NCI-H2171 treated with DMSO at 0.1 percent for 48 hours (cell line): ENCODE data around the gene DDR1.
"Not testable (repeated sequence)": the region's sequence is repeated elsewhere in the genome, so short reads cannot be mapped to it uniquely, and the experiment has no call there.

Experiments
- DNase-seq: peaks from one replicate; lab custom pipeline; 2025; lab: John Stamatoyannopoulos, UW

Gene DDR1

GRCh38 chr6:30917487-30917886, 33.2 kb downstream of the DDR1 start:
- DNase-seq = no peak

DNA sequence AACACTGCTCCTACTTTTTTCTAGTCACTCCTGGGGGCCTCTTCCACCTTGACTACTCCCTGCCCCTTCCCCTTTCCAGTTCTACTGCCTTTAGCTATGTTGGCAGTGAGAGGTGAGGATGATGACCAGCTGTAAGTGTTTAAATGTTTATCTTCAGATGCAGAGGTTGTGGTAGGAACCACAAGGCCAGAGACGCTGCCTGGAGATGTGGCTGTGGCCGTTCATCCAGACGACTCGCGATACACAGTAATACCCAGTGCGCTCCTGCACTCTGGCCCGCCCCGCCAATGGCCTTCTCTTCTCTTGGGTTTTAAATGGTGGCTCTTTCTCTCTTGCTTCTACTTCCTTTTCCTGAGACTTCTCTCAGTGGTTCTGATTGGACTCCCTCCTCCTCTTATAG, 34.4 kb downstream of the DDR1 start:
- no peak for DNase-seq

- DNase-seq = no peak
Observed at GRCh38 chr6:30922447-30922852, 38.1 kb downstream of the DDR1 start.

GRCh38 chr6:30924040-30924627, 39.8 kb downstream of the DDR1 start:
- DNase-seq = not testable (repeated sequence)

- DNase-seq = no peak
Observed at GRCh38 chr6:30926644-30927043, 42.3 kb downstream of the DDR1 start.

DNA sequence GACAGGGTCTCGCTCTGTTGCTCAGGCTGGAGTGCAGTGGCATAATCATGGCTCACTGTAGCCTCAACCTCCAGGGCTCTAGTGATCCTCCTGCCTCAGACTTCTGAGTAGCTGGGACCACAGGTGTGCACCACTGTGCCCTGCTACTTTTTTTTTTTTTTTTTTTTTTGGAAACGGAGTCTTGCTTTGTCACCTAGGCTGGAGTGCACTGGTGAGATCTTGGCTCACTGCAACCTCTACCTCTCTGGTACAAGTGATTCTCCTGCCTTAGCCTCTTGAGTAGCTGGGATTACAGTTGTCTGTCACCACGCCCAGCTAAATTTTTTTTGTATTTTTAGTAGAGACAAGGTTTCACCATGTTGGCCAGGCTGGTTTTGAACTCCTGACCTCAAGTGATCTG, 42.8 kb downstream of the DDR1 start:
- DNase-seq = not testable (repeated sequence)

DNA sequence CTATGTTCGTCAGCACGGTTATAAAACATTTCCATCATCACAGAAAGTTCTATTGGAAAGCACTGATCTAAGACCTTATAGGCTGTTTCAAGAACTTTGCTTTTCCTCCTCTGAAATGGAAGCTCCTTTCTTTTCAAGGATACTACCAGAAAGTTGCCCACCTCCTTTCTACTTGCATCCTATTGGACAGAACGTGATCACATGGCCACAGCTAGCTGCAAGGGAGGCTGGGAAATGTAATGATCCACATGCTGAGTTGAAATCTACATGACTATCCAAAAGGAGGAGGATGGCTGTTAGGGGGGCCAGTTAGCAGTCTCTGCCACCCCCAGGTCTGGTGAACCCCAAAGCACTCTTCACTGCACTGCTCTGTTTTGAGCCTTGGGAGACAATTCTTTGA, 44.4 kb downstream of the DDR1 start:
- no peak for DNase-seq

GRCh38 chr6:30930506-30930905, 46.2 kb downstream of the DDR1 start:
- DNase-seq = no peak

DNA sequence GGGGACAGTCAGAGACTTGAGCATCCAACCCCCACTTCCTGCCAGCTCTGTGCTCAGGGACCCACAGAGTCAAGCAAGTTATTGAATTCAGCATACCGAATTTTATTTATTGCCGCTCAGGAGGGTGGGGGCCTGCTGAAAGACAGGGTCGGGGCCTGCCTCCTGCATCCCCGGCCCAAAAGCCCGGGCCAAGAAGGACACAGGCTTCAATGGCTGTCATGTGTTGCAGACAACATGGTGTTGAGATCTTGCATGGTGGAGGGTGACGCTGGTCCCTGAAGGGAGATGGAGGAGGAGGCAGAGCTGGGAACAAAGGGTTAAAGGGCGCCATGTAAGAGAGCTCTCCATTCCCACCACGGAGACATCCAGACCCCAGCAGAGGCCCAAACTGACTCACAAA, 47.0 kb downstream of the DDR1 start:
- no peak for DNase-seq

- no peak for DNase-seq
Observed at GRCh38 chr6:30931969-30932645, 47.8 kb downstream of the DDR1 start, which contains the start of gene SFTA2. Gene SFTA2, minus strand, starts transcription at chr6:30932170. Its CDS starts 74 bp downstream, at chr6:30932096.

GRCh38 chr6:30932665-30933365, 48.5 kb downstream of the DDR1 start:
- no peak for DNase-seq

DNA sequence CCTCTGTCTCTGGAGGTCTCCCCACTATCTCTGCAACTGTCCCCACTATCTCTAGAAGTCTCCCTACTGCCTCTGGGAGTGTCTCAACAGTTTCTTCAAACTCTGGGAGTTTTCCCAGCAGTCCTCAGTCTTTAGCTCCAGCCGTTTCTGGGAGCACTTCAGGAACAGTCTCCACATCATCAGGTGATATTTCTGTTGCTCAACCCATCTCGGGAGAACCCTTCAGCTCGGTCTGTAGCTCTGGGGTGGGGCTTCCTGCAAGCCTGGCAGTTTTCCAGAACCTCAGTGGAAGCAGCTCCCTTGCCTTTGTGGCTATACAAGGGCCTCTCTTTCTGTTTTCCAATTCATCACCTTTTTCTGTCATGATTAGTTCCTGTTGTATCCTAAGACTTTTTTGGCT, 50.7 kb downstream of the DDR1 start:
- DNase-seq = no peak

GRCh38 chr6:30937265-30937664, 52.9 kb downstream of the DDR1 start:
- DNase-seq = no peak

- DNase-seq = no peak
Observed at GRCh38 chr6:30938730-30939129, 54.4 kb downstream of the DDR1 start.

DNA sequence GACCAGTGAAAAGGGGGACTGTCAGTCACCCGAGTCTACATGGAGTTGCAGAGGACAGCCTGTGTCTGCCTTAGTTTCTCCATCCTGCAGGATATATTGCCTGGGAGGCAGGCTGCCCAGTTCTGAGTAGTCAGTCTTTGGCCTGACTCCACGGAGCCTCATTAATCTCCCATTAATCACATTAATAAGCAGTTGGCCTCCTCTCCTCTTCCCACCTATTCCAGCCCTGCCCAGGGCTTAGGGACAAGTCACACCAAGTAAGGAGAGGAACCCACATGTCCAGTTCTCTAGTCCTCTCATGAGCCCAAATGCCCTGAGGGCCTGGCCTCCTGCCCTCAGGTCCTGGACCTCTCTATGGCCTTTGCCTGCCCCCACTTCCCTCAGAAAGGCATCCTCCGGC, 55.2 kb downstream of the DDR1 start:
- no peak for DNase-seq

DNA sequence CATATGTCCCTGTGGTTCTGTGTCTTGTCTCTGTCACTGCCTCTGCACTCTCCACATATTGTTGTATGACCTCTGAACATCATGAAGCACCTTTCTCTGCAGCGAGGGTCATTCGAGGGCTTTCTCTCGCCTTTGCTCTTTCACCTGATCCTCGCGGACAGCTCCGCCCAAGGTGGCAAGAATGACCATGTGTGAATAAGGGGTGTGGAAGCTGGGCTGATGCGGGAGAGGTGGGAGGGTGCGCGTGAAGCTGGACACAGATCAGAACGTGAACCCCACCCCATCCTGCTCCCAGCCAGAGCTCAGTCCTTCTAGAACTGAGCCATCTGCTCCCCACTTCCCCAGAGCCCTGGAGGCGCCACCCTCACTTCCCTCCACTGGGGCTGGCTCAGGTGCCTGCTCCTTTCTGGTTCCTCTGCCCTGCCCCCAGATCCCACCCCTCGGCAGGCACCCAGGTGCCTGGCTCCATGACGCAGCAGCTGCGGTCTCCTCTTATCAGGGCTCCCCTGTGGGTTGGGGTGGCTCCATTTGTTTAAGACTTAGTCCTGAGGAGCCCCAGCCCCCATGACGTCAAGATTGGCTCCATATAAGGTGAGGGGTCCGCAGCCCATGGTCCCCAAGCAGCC, 56.2 kb downstream of the DDR1 start, which contains the start of gene MUCL3:
Gene MUCL3 (plus strand): TSS at position 613 of the 626 bp plus-strand sequence. CDS start 27 bp downstream, outside the sequence.
- peak; percentile 24 for DNase-seq

DNA sequence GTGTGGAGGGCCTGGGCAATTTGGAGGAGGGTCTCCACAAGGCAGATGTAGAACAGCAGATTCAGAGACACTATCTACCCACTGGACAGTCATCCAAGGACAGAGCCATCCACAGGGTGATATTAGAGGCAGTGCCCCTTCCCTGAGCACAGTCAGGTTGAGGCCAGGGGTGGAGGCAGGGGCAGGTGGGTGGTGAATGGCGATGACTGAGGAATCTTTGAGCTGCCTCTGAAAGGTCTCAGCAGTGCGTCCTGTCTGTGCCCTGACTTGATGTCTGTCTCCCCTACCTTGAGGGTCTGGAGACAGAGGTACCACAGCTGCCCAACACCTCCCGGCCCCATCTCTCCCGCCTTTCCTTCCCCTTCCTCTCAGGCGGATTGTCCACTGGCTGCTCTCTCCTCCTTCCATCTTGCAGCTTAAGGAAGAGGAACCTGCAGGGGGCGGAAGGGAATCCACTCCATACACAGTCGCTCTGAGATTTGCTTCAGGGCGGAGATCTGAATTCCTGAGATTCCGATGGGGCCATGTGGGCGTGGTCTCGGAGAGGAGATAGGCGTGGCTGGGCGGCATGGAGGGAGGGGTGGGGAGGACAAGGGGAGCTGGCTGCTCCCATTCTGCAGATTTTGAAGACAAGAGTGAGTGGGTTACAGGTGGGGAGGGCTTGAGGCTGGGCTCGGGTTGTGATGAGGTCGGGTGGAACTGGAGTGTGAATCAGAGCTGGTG, 58.2 kb downstream of the DDR1 start:
- no peak for DNase-seq

- DNase-seq = no peak
Observed at GRCh38 chr6:30944051-30944450, 59.7 kb downstream of the DDR1 start.

- DNase-seq = no peak
Observed at GRCh38 chr6:30945281-30945680, 61.0 kb downstream of the DDR1 start.

GRCh38 chr6:30947231-30947630, 62.9 kb downstream of the DDR1 start:
- no peak for DNase-seq

GRCh38 chr6:30948811-30949210, 64.5 kb downstream of the DDR1 start:
- DNase-seq = no peak
